NB4 (cell line): Measurements from ENCODE around the gene LMCD1.

Experiments
- POLR2A ChIP-seq: IDR thresholded peaks from 2 replicates; pipeline ENCODE4 v1.6.1; 2011; ENCODE audit warnings: mild to moderate bottlenecking; ENCODE audit not compliant: insufficient read length; ENCODE audit errors: extremely low read depth
- TF ChIP-seq, protein P1 (sequence below): IDR thresholded peaks from one replicate; pipeline ENCODE4 v1.5.1; 2012; ENCODE audit warnings: low read depth, low read length
- TF ChIP-seq, protein P2 (sequence below): IDR thresholded peaks from 2 replicates; pipeline ENCODE4 v1.6.1; 2011; ENCODE audit warnings: low read depth, low read length

DNA sequence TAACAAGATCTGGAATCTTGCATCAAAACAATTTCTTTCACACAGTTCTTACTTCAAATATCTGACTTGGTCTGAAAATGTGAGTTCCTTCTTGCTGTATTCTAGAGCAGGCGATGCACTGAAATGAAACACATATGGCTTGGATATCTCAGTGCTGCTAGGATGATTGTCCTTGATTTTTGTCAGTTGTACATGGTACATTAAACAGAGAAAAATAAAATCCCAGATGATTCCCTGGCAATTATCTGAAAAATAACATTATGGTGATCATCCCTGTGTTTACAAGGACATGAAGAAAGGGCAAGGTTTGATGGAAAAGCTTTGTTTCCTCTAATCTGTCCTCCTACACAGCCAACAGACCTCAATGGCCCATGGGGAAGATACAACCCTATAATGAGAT lies 10.6 kb downstream of the LMCD1 start:
- TF ChIP-seq, protein P1, sequence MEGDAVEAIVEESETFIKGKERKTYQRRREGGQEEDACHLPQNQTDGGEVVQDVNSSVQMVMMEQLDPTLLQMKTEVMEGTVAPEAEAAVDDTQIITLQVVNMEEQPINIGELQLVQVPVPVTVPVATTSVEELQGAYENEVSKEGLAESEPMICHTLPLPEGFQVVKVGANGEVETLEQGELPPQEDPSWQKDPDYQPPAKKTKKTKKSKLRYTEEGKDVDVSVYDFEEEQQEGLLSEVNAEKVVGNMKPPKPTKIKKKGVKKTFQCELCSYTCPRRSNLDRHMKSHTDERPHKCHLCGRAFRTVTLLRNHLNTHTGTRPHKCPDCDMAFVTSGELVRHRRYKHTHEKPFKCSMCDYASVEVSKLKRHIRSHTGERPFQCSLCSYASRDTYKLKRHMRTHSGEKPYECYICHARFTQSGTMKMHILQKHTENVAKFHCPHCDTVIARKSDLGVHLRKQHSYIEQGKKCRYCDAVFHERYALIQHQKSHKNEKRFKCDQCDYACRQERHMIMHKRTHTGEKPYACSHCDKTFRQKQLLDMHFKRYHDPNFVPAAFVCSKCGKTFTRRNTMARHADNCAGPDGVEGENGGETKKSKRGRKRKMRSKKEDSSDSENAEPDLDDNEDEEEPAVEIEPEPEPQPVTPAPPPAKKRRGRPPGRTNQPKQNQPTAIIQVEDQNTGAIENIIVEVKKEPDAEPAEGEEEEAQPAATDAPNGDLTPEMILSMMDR: no peak
- no peak for TF ChIP-seq POLR2A
- TF ChIP-seq, protein P2, sequence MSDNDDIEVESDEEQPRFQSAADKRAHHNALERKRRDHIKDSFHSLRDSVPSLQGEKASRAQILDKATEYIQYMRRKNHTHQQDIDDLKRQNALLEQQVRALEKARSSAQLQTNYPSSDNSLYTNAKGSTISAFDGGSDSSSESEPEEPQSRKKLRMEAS: no peak
